Measurements from ENCODE around the gene LINS1.
"Not testable (repeated sequence)": the region's sequence is repeated elsewhere in the genome, so short reads cannot be mapped to it uniquely, and the experiment has no call there.

The LINS1 gene

DNA sequence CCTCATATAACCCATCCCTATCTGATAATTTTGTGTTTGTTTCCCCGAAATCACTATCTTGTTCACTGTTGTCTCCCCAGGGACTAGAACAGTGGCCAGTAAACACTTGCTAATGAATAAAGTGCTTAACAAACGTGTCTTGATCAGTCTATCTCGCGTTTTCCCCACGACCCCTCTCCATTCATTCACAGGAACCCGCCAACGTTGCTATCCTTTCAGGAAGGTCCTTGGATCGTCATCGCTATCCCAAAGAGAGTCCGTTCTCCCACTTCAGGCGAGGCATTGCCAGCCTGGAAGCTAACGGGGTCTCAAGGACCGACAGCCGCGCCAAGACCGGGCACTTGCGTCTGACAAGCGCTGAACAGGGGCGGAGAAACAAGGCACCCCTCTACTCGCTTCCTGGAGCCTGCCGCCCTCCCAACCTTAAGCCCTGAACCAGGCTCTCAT, 344 bp downstream of the LINS1 start:
- no peak for DNase-seq

GRCh38 chr15:100601163-100601562, 821 bp downstream of the LINS1 start:
- no peak for DNase-seq

- DNase-seq: no peak
These were observed 3.3 kb downstream of the LINS1 start for GRCh38 chr15:100598655-100599054.

GRCh38 chr15:100597862-100598261, 4.1 kb downstream of the LINS1 start:
- DNase-seq: no peak

GRCh38 chr15:100596792-100597191, 5.2 kb downstream of the LINS1 start:
- DNase-seq: no peak

- DNase-seq: no peak
These were observed 6.0 kb downstream of the LINS1 start for GRCh38 chr15:100595964-100596363.

GRCh38 chr15:100593431-100593830, 8.6 kb downstream of the LINS1 start:
- no peak for DNase-seq

DNA sequence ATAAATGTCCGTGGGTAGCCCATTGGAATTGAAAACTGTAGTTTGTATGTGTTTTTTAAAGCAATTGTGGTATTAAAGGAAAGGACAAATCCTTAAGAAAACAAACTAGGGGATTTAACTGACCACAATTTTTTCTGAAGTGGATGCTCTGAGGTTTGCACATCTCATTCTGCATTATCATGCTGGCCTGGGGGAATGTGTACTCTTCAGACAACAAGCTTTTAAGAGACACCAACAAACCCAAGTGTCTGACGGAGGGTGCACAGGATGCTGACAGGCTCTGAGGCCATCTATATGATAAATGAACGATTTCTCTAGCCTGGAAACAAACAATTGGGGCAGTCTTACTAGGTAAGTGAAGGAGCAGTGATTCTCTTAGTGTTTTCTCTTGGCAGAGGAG, 9.1 kb downstream of the LINS1 start:
- DNase-seq: no peak

DNA sequence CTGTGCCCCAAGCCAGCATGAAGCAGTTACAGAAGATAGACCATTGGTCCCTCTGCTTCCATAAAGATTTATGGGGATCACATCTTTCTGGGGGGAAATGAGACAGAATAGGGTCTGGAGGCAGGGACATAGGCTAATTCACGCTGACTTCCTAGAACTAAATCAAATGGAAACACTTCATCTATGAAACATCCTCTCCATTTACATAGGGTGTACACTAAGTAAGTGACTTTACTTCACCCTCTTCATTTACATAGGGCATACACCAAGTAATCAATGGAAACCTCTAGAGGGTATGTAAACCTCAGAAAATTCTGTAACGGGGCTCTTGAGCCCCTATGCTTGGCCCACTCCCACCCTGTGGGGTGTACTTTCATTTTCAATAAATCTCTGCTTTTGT, 10.1 kb downstream of the LINS1 start:
- DNase-seq: no peak

- DNase-seq: not testable (repeated sequence)
These were observed 10.8 kb downstream of the LINS1 start for GRCh38 chr15:100591163-100591562.

- no peak for DNase-seq
These were observed 13.2 kb downstream of the LINS1 start for GRCh38 chr15:100588638-100589242.

DNA sequence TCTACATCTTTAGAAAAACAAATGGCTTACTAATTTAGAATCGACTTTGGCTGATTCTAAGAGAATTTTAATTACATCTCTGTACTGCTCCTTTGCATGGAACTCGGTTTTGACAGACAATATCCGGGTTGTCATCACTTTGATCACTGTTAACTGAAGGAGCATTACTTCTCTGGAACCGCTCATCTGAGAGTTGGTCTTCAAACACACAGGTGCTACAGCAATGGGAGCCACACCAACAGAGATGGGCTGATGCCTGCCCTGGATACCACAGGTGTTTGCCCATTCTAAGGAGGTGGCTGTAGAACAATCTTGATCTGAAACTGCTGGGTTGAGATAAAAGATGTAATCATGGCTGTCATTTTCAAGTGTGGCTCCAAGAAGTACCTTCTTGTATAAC, 21.6 kb downstream of the LINS1 start:
- DNase-seq: no peak

DNA sequence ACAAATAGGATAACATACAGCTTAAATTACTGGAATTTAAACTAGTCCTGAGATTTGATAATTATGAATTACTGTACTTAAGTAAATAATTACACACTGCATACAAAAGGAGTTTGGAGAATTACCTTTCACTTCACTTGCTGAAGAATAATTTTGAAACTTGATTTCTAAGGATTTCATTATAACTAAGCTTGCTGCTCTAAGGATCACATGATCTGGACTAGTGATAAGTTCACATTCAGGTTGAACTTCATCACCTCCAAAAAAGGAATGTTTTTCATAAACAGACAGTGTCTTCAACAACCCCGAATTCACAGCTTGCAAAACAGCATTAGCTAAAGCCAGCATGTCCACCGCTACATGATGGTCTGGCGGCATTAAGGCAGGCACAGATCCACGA, 28.5 kb downstream of the LINS1 start:
- no peak for DNase-seq

DNA sequence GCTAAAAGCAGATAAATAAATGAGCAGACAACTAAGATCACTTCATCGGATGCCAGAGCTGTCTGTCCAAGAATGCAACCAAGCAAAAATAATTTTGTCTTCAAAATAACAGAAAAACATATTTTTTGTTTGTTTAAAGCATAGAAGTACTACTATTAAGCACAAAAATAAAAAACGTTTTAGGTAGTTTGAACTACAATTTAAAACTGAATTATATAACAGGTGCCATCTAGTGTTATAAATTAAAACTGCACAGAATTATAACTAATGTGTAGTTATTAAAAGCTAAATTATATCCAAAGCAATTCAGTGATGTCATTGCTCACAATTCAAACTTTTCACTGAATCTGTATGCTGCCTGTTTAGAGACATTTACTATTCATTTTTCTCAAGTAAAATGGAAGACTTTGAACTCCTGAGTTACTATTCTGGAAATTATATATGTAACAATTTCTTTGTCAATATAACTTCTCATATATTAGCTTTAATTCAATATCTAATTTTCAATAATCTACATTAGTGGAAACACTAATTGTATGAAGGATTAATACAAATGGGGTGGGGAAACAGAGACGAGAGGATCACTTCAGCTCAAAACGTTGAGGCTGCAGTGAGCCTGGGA, 29.5 kb downstream of the LINS1 start:
- no peak for DNase-seq

DNA sequence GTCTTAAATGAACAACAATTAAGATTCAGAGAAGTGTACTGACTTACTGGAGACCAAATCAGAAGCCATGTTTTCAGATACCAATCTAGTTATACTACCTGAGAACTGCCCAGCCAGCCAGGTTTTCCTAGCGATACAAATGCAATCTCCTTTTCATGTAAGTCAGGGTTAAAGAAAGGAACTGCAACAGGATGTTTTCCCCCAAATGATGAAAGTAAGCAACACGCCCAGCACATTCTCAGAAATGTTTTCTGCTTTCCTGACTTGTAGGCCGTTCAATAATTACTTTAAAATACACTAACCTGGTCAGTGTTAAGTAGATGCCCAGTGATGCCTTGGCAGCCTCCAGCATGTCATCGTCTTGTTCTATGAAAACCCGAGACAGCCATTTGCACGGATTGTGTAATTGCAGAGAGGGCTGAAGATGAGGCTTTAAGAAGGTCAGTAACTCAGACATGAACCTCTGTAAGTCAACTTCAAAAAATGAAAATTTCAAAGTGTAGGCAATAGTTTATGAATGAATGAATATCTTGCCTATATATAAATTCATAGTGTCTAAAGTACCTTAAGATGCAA, 30.3 kb downstream of the LINS1 start:
- no peak for DNase-seq

DNA sequence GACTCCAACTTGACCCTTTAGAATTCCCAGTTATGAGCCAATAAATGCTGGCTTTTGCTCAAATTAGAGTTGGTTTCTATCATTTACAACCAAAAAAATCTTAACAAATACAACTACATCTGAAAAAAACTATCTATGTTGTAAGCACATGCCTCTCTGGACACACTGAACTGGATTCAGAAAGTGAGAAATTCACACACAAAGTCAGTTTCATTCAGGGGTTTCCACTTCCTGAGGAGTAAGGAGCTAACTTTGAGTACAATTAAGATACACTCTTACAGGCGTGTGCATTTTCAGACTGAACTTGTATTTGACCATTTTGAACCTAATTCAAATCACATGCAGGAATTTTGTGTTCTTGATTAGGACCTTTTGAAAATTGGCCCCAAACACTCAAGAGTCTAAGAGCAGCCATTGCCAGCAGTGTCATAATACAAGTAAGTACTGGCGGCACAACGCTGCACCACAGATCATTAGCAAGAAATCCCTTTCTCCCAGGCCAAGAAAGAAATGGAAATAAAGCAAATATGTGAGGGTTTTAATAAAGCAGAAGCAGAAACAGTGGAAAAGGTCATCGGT, 31.2 kb downstream of the LINS1 start:
- no peak for DNase-seq

GRCh38 chr15:100570275-100570674, 31.7 kb downstream of the LINS1 start:
- no peak for DNase-seq

DNA sequence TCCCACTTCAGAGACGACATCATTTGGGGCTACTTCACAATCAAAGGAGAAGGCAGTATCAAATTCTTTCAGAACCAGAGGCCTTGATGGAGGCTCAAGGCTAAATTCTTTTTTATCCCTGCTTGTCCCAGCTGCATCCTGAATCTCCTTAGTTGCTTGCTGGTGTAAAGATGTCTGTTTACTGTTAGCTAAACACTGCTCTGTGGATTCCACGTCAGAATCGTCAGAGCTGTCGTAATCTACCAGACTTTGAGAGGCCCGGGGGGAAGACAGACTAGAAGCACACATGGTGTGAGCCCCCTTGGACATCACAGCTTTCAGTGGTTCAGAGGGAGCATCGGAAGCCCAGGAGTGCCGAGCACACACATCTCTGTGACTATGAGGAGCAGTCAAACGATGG, 32.6 kb downstream of the LINS1 start:
- no peak for DNase-seq

GRCh38 chr15:100566850-100567628, 34.9 kb downstream of the LINS1 start:
- no peak for DNase-seq

DNA sequence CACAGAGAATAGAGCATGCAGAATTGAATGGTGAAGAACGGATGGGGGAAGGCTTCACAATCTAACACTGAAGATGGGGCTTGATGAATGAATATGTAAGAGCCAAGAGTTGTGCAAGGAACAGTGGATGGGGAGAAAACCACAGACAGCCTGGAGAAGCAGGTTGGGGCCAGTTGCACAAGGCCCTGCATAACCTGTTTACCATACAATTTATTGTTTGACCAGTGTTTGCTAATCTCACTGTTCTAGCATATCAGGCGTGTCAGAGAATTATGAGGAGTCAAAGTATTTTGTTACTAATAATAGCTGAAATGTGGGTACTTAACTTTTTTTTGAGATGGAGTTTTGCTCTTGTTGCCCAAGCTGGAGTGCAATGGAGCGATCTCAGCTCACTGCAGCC, 36.4 kb downstream of the LINS1 start:
- DNase-seq: no peak

DNA sequence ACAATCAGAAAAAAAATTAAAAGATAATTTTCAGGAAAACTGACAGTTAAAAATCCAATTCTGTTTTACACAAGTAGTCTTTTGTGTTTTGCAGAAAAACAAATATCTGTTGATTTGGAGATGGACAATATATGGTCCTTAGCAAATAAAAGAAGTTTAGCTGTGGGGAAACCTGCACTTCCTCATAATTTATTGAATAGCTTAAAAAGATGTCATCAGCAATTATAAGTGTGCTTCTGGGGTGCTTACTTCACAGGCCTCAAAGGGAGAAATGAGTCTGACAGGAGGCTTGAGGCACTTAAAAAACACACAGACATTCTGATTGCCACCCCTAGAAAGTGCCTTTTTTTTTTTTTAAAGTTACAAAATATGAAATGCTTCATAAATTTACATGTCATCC, 41.7 kb downstream of the LINS1 start:
- DNase-seq: no peak

DNA sequence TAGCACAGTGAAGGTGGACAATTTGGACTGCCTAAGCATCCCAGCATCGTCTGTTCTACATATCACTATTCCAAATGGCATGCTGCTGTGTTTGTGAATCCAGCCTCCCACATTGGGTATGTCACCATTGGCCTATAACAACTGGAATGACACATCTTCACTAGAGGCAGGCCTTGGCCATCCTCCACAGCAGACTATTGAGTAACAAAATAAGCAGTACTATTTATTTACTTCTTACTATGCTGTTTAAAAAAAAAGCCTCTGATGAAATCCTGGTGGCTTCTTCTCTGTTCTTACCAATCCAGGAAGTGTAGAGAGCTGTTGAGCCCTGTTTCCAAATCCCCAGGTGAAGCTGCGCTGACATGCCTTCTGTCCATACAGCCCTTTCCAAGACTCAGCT, 42.7 kb downstream of the LINS1 start:
- no peak for DNase-seq

DNA sequence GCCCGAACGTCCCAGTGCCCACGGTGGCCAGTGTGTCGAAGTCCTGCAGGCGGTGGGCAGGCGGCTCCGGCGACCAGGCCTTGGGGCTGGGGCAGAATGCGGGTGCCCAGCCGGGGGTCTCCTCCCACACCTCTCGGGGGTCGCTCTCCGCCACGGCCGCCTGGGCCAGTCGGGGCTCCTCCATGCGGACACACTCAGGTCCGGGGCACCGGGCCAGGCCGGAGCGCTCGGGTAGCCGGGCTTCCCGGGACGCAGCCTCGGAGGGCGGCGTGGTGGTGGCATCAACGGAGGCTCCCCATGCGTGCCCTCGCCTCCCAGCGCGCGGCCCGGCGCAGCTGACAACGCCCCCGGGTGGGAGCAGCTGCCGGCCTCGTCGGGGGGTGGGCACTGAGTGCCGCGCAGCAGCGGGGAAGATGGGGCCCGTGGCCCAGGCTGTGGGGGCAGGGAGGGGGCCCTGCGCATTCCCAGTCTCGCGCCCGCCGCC, 43.2 kb downstream of the LINS1 start:
- no peak for DNase-seq
